Testis (tissue), 3 donors: Measurements from ENCODE around the gene MEGF8. TPM values are rescaled to one million over a fixed set of nuclear protein-coding genes. Genes with fewer than 3 reads are reported as not detected.

ENCODE experiments used
- DNase-seq: peaks from one replicate; pipeline ENCODE4 v3.0.0-alpha.2; 2019
- H3K27ac ChIP-seq, 2 donors: fragments of 200-600 bp; sonication (generic); one replicate each; pipeline ENCODE4 v1.5.1; 2019
- H3K27me3 ChIP-seq: fragments of 200-600 bp; sonication (generic); one replicate; pipeline ENCODE4 v1.5.1; 2019
- H3K36me3 ChIP-seq: fragments of 200-600 bp; sonication (generic); one replicate; pipeline ENCODE4 v1.5.1; 2017; ENCODE audit warnings: low read depth; ENCODE audit errors: missing control alignments
- H3K4me1 ChIP-seq: fragments of 200-600 bp; sonication (generic); one replicate; pipeline ENCODE4 v1.5.1; 2019
- H3K4me3 ChIP-seq, 2 donors: fragments of 200-600 bp; sonication (generic); one replicate each; pipeline ENCODE4 v1.5.1; 2017 to 2019
- H3K9me3 ChIP-seq: fragments of 200-600 bp; sonication (generic); one replicate; pipeline ENCODE4 v1.5.1; 2017
- CTCF ChIP-seq, 3 experiments: fragments of 450-650 bp in 2 of 3; fragments of 200-600 bp in 1 of 3; sonication (generic) in 1 of 3; IDR thresholded peaks; one replicate each; pipeline ENCODE4 v1.5.1; 2016 to 2019; ENCODE audit warnings: antibody characterized with exemption in 3 of 3, mild to moderate bottlenecking in 2 of 3, moderate library complexity in 1 of 3
- POLR2A ChIP-seq: fragments of 450-650 bp; IDR thresholded peaks from one replicate; pipeline ENCODE4 v1.6.1; 2017; ENCODE audit warnings: antibody characterized with exemption, mild to moderate bottlenecking, moderate library complexity
- WGBS, 2 donors: methylation state at CpG; one replicate each; pipeline ENCODE4 v1.1.5; 2018; 5-methylcytosine and 5-hydroxymethylcytosine counted together
- intact Hi-C: fragments of 100-400 bp; cut with DNase I; formaldehyde crosslinking; loops from one replicate; pipeline ENCODE4 v1.15.1; 2023; ENCODE audit warnings: low total_unique reads
- polyA plus RNA-seq: library from polyadenylated mRNA; stranded (reverse); fragments of 350-450 nt; fragmentation: Illumina TruSeq; extraction: RNeasy Lipid Tissue Mini Kit (QIAGEN cat#74804); gene quantifications from one replicate; pipeline ENCODE4 v1.2.3, GENCODE V29; 2014; ENCODE audit warnings: low read depth, low replicate concordance; ENCODE audit not compliant: insufficient read depth
- total RNA-seq, 2 donors: library from RNA; depleted of rRNA; stranded (reverse); fragments of >200 nt; gene quantifications; one replicate each; pipeline ENCODE4 v1.2.3, GENCODE V29; 2016

MEGF8 gene
- total and polyA plus RNA-seq, 3 donors from 2014 or later, result 18.8 to 27.3 (median 26.9) TPM

GRCh38 chr19:42355896-42356295 is 30.5 kb downstream of the MEGF8 start:
- H3K9me3 ChIP-seq, result no peaks in the 10 kb centered on the region
- intact Hi-C loops, result no loop called here
- no peak overlapping the region for H3K27ac ChIP-seq
- peaks cover 19% of the 10 kb centered on the region for H3K4me1 ChIP-seq
- no peak for DNase-seq
- no peaks in the 10 kb centered on the region for H3K27me3 ChIP-seq
- no peak overlapping the region for H3K4me3 ChIP-seq
- no peaks in the 10 kb centered on the region for H3K36me3 ChIP-seq
- TF ChIP-seq CTCF (IDR thresholded peaks at IDR 0.05) (no peak), POLR2A (no peak)
- 80 to 91% methylated on average over 1 to 12 of the region's 12 CpGs for WGBS, 2 donors

DNA sequence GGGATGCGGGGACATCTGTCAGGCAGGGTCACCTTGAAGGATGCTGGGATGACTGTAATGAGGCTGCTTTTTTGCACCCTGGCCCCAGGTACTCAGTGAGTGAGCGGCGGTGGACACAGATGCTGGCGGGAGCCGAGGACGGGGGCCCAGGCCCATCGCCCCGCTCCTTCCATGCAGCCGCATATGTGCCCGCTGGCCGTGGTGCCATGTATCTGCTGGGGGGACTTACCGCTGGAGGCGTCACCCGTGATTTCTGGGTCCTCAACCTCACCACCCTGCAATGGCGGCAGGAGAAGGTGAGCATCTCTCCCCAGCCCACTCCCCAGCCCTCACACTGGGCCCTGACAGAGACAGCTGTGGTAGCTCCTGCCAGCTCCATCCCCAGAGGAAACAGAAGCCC is 31.3 kb downstream of the MEGF8 start:
- Histone ChIP-seq H3K9me3 (no peaks in the 10 kb centered on the region), H3K4me1 (peaks cover 19% of the 10 kb centered on the region), H3K27ac (no peak overlapping the region), H3K36me3 (no peaks in the 10 kb centered on the region), H3K4me3 (no peak overlapping the region), H3K27me3 (no peaks in the 10 kb centered on the region)
- no peak for DNase-seq
- intact Hi-C loops, result no loop called here
- 83 to 97% methylated on average over 1 to 15 of the region's 15 CpGs for WGBS, 2 donors
- no peak for TF ChIP-seq CTCF (IDR thresholded peaks at IDR 0.05)
- TF ChIP-seq POLR2A, result no peak

GRCh38 chr19:42357290-42357689 is 31.9 kb downstream of the MEGF8 start:
- 85 to 93% methylated on average over 3 to 9 of the region's 12 CpGs for WGBS, 2 donors
- no peak for DNase-seq

DNA sequence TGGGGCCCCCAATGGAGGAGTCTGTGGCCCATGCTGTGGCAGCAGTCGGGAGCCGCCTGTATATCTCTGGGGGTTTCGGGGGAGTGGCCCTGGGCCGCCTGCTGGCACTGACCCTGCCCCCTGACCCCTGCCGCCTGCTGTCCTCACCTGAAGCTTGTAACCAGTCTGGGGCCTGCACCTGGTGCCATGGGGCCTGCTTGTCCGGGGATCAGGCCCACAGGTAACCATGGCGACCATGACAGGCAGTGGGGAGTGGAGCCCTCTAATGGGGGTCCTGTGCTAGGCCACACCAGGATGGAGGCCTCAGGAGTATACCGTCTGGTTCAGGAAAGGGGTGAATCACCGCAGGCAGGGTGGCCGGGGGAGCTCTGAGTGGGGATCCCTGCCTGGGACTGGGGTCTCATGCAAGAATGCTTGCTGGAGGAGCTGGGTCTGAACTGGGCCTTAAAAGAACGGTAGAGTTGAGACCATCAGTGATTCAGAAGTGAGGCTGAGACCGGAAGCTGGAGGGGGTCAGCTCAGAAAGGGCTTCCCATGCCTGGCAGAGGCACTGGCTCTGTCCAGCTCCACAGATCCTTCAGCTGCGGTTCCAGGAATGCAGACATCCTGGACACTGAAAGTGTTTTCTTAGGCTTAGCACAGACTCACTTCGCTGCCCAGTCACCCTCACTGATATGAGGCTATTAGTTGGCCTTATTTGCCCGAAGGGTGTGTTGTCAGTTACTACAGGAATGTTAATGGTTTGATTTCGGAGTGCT is 35.5 kb downstream of the MEGF8 start:
- WGBS, 2 donors, result 81 to 93% methylated on average over 14 to 16 of the region's 16 CpGs
- H3K9me3 ChIP-seq, result no peaks in the 10 kb centered on the region
- H3K36me3 ChIP-seq, result no peaks in the 10 kb centered on the region
- H3K27ac ChIP-seq, result no peak overlapping the region
- no peaks in the 10 kb centered on the region for H3K27me3 ChIP-seq
- no peak overlapping the region for H3K4me3 ChIP-seq
- intact Hi-C loops, result no loop called here
- DNase-seq, result no peak
- TF ChIP-seq CTCF (IDR thresholded peaks at IDR 0.05) (no peak), POLR2A (no peak)
- H3K4me1 ChIP-seq, result peaks cover 19% of the 10 kb centered on the region

More at GRCh38 chr19:42357290-42357689, 31.9 kb downstream of the MEGF8 start:
- H3K9me3 ChIP-seq, result no peaks in the 10 kb centered on the region
- no peaks in the 10 kb centered on the region for H3K36me3 ChIP-seq
- no peak overlapping the region for H3K27ac ChIP-seq
- TF ChIP-seq POLR2A (no peak), CTCF (IDR thresholded peaks at IDR 0.05) (no peak)
- H3K4me1 ChIP-seq, result peaks cover 19% of the 10 kb centered on the region
- H3K27me3 ChIP-seq, result no peaks in the 10 kb centered on the region
- intact Hi-C loops, result no loop called here
- no peak overlapping the region for H3K4me3 ChIP-seq

- Histone ChIP-seq H3K4me1 (peaks cover 19% of the 10 kb centered on the region), H3K27me3 (no peaks in the 10 kb centered on the region), H3K36me3 (no peaks in the 10 kb centered on the region), H3K9me3 (no peaks in the 10 kb centered on the region), H3K27ac (no peak overlapping the region), H3K4me3 (no peak overlapping the region)
- 89 to 97% methylated on average over 7 of the region's 7 CpGs for WGBS, 2 donors
- intact Hi-C loops, result no loop called here
- no peak for DNase-seq
- TF ChIP-seq CTCF (IDR thresholded peaks at IDR 0.05) (no peak), POLR2A (no peak)
These were observed 36.1 kb downstream of the MEGF8 start for GRCh38 chr19:42361545-42361910.
